ENCODE results near the gene HLA-DOA.

DNA sequence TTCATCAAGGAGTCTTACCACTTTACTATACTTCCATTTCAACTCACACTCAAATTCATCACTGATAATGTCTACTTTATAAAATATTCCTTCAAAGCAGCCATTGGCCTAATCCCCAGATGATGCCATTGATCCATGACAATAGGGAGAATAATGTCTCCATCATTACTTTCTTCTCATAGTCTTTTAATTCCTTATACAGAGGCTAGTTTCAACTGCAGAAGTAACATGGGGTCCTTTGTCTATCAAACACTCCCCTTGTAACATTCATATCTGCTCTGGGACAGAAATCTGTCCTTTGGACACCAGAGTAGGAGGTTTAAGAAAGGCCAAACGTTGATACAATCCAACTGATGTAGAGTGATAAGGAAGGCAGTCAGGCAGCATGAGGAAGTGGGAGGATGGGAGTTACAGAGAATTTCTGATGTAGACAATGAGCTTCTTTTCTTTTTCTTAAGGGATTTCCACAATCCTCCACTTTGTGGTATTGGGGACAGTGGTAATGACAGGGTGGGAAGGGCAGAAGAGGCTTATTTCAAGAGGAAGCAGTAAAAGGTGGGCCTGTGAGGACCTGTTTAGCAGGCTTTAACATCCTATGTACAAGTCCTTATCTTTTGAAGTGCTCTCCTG is 18.9 kb upstream of the HLA-DOA start:
- TF ChIP-seq, protein P1, sequence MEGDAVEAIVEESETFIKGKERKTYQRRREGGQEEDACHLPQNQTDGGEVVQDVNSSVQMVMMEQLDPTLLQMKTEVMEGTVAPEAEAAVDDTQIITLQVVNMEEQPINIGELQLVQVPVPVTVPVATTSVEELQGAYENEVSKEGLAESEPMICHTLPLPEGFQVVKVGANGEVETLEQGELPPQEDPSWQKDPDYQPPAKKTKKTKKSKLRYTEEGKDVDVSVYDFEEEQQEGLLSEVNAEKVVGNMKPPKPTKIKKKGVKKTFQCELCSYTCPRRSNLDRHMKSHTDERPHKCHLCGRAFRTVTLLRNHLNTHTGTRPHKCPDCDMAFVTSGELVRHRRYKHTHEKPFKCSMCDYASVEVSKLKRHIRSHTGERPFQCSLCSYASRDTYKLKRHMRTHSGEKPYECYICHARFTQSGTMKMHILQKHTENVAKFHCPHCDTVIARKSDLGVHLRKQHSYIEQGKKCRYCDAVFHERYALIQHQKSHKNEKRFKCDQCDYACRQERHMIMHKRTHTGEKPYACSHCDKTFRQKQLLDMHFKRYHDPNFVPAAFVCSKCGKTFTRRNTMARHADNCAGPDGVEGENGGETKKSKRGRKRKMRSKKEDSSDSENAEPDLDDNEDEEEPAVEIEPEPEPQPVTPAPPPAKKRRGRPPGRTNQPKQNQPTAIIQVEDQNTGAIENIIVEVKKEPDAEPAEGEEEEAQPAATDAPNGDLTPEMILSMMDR (IDR thresholded peaks at IDR 0.05): no peak
- TF ChIP-seq EZH2 (IDR thresholded peaks at IDR 0.05): no peak

Data from neural progenitor cell (in vitro differentiated cells).